ENCODE results near the gene ARMH1.
"Not testable (repeated sequence)": the region's sequence is repeated elsewhere in the genome, so short reads cannot be mapped to it uniquely, and the experiment has no call there.

ARMH1 gene

GRCh38 chr1:44645476-44646244, 28.9 kb upstream of the ARMH1 start:
- no peak for DNase-seq

- no peak for DNase-seq
Measured at GRCh38 chr1:44646261-44647110, 28.0 kb upstream of the ARMH1 start.

DNA sequence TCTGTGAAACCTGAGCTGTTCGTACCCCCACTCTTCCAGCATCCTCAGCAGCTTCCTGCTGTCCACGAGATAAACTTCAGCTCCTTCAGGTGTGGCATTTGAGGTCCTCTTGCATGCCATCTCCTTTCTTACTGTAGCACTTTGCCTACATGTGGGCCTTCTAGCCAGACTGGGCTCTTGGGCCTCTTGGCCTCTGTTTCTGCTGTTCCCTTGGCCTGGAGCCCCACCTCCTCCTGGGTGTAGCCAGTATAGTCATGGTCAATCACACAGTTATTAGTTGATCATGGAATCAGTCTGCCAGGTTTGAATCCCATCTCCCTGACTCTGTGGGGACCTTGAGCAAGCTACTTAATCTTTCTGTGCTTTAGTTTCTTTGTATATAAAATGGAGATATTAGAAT, 26.6 kb upstream of the ARMH1 start:
- no peak for DNase-seq

GRCh38 chr1:44648529-44649250, 25.8 kb upstream of the ARMH1 start:
- no peak for DNase-seq

DNA sequence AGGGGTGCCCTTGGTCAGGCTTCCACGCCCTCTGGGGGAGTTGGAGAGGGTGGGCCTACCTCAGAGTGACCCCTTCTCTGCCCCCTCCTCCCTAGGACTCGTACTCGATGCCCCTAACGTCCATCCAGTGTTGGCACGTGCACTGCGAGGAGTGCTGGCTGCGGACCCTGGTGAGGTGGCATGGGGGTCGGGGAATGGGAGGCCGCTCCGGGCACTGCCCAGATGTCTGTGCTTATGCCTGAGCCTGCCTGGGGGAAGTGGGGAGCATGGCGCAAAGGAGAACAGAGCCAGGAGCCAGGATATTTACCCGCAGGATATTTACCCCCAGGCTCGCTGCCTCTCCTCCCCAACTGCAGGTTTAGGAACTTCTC, 24.7 kb upstream of the ARMH1 start:
- DNase-seq: no peak

- DNase-seq: no peak
Measured at GRCh38 chr1:44650159-44650831, 24.2 kb upstream of the ARMH1 start.

- no peak for DNase-seq
Measured at GRCh38 chr1:44651069-44651468, 23.4 kb upstream of the ARMH1 start.

- DNase-seq: peak; percentile 82
Measured at GRCh38 chr1:44652445-44653106, 21.9 kb upstream of the ARMH1 start.

DNA sequence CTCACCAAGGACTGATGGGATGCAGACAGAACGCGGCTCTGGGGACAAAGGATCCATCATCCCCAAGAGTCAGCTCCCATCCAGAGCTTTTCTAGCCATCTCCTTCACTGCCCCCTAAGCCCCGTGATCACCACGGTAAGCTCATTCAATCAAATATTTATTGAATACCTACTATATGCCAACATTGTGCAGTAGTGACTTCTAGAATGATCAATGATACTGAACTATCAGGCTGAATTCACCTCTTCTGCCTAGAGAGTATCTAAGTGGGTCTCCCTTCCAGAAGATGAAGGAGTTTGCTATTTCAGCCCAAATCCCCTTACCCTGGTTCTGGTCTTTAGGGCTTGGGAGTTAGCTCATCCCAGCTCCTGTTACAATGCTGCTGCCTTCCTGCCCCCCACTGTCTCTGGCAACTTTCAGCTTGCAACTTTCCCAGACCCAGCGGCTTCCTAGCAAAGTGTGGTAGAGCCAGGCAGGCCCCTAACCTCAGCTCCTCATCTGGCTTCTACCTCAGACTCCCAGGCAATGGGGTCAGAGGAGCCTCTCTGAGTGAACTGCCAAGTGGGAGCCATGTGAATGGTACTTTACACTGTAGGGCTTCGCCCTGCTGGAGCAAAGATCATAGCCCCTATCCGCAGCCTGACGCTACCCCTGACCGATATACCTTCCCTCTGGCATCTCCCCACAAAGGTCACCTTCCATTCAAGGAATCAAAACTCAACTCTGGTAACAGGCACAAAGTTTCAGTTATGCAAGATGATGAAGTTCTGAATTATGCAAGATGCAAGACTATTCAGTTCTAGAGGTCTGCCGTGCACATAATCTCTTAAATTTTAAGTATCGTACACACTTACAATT, 21.2 kb upstream of the ARMH1 start:
- no peak for DNase-seq

DNA sequence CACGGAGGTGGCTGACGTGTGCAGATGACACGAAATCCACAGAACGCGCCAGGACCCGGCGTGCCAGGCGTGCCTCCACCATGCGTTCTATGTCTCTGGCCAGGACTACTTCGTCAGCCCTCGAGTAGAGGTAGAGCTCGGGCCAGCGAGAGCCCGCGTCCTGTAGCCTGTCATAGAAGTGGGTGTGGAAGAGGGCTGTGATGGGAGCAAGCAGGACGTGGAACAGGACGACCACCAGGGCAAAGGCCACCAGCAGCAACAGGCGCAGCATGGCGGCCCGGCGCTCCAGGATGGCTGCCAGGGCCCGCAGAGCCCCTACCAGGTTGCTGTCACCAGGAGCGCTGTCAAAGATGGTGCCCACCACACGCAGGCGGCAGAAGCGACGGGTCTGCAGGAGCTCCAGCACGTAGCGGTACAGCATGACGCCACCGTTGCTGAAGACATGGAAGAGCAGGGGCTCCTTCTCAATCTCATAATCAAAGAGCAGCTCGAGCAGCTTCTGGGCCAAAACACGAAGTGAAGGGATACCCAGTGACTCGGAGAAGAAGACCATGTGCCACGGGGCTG, 19.8 kb upstream of the ARMH1 start:
- no peak for DNase-seq

DNA sequence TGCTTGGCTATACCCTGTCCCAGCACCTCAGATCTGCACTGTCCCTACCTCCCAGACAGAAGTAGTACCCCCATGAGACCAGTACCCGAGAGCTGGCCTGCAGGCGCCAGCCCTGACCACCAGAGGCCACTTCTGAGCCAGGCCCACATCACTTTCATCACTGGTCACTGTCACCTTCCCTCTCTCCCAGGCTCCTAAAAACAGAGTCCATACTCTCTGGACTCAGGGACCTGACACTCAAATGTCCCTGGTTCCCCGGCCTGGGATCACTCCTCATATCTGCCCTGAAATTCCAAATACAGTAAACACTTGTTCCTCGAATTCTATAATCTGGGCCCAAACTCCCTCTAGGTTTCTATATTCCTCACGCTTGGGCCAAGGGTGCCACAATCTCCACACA, 18.9 kb upstream of the ARMH1 start:
- DNase-seq: peak; percentile 40

DNA sequence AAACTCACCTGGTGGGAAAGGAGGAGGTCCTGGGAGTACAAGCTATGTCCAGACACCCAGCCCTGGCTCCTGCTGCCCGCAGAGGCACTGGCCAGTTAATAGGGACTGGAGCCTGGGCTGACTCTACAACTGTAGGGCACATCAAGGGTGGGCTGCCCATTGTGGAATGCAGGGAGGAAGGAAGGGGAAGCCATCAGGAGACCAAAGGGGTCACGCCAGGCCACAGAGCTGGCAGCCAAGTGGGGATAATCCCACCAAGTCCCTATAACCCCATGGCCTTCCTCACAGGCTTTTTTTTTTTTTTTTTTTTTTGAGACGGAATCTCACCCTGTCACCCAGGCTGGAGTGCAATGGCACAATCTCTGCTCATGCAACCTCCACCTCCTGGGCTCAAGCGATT, 14.9 kb upstream of the ARMH1 start:
- DNase-seq: no peak

DNA sequence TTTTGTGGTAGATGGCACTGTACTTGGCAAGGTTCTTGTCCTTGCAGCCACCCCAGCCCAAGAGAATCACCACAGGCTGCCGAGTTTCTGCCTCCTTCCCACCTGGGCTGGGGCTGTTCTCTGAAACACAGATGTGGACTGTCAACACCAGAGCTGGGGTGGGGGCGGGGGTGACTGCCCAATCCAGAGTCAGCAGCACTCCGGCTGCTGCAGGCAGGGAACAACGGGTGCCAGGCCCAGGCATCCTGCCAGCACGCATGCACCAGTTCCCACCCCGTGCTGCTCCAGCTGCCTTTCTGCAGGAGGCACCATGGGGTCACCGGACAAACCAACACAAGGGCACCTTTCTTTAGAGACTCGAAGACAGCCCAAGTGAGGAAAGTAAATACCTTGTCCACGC, 14.3 kb upstream of the ARMH1 start:
- DNase-seq: no peak

- no peak for DNase-seq
Measured at GRCh38 chr1:44661781-44662682, 12.5 kb upstream of the ARMH1 start.

DNA sequence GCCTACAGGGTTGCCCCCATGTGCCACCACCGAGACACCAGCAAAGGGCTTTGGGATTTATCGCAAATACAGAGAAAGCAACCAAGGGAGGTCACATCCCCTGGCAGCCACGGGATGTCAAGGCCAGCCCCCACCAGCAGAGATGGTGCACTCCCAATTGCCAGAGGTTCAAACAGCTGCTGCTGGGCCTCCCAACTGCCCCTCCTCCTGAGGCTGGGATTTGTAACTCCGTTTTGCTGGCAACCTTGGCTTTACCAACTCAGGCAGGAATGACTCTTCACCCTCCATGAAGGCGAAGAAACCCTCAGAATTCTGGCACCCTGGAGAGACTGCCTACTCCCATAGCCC, 11.9 kb upstream of the ARMH1 start:
- DNase-seq: no peak

- no peak for DNase-seq
Measured at GRCh38 chr1:44663417-44663816, 11.1 kb upstream of the ARMH1 start.

DNA sequence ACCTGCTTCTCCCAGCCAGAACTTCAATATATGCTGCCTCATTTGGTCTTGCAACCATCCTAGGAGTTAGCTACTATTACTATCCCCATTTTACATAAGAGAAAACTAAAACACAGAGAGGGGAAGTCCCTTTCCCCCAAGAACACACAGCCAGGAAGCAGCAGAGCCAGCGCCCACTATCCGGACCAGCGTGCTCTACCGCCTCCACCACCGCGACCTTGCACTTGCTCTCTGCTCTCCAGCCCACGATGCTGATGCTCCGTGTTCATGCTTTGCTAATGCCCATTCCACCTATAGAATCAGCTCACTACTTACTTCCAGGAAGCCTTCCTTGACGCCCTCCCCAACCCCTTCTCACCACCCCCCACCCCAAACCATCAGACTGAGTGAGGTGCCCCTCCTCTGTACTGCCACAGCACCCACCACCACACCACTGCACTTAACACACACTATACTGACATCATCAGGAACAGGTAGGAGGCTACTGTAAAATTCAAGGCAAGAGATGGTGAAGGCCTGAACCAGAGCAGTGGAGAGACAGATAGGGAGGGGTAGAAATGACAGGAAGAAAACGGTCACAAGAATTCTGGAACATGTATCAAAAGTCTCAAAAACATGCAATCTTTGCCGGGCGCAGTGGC, 9.7 kb upstream of the ARMH1 start:
- peak; percentile 49 for DNase-seq

GRCh38 chr1:44666719-44667118, 7.8 kb upstream of the ARMH1 start:
- DNase-seq: not testable (repeated sequence)

DNA sequence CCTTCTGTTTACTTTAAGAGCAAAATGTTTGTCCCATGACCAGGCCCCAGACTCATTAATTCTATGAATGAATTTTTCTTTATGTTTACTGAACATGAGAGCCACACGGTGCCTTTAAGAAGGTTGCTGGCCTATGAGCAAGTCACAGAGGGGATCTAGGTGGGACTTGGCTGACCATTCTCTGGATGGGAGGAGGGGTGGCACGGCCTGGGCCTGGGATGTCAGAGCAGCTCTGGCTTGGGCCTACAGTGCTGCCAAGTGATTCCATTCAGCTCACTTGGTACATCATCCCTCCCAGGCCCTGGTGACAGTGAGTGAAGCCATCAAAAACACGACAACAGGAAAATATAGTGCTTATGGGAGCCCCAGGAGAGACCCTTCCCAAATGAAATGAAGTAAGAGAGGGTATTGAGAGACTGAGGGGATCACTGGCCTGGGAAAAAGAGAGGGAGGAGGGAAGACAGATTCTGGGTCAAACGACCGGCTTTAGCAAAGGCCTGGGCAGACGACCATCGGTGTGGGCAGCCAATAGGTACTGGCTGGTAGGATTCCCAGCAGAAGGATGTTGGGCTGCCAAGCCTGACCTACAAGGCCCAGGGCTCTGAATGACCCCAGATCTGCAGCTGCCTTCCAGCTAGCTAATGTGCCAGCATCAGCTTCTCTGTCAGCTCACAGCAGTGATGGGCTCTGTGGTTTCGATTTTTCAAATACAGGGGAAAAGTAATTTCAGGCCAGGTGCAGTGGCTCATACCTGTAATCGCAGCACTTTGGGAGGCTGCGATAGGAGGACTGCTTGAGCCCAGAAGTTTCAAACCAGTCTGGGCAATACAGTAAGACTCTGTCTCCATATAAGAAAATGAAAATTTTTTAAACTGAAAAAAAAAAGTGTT, 3.5 kb upstream of the ARMH1 start:
- no peak for DNase-seq

All from suppressor macrophage treated with lipopolysaccharide for 4 hours (primary cell).